Measurements from ENCODE around the gene PLD6. TPM values are rescaled to one million over a fixed set of nuclear protein-coding genes. Genes with fewer than 3 reads are reported as not detected.

The PLD6 gene
- total RNA-seq, 4 donors from 2014 or later, result 3.1 to 13.7 (median 6.9) TPM

GRCh38 chr17:17223736-17224135, 17.6 kb upstream of the PLD6 start:
- Histone ChIP-seq H3K27ac (replicated peaks in 1 of 4) (no peak overlapping the region), H3K27me3 (no peaks in the 10 kb centered on the region), H3K4me3 (no peak overlapping the region), H3K36me3 (peaks cover 90 to 100% (median 100%) of the 10 kb centered on the region in 4 donors), H3K9me3 (no peaks in the 10 kb centered on the region), H3K4me1 (peaks cover 0 to 11% (median 0%) of the 10 kb centered on the region in 4 donors)
- TF ChIP-seq POLR2A (IDR thresholded peaks at IDR 0.05; ENCODE audit: low read depth) (no peak), EP300 (IDR thresholded peaks at IDR 0.05) (no peak), CTCF (IDR thresholded peaks at IDR 0.05) (no peak), POLR2AphosphoS5 (IDR thresholded peaks at IDR 0.05) (no peak)
- DNase-seq (ENCODE audit: extremely low spot score), result no peak
- WGBS, result 91% methylated on average over 13 of the region's 16 CpGs
- intact Hi-C loops (cut with DNase I), result no loop called here

- intact Hi-C loops (cut with DNase I), result no loop called here
- H3K27me3 ChIP-seq, result no peaks in the 10 kb centered on the region
- DNase-seq (ENCODE audit: extremely low spot score), result no peak
- no peak overlapping the region for H3K27ac ChIP-seq (replicated peaks in 1 of 4)
- no peak overlapping the region for H3K4me3 ChIP-seq
- peaks cover 86 to 100% (median 100%) of the 10 kb centered on the region in 4 donors for H3K36me3 ChIP-seq
- 91% methylated on average over 22 of the region's 22 CpGs for WGBS
- H3K9me3 ChIP-seq, result no peaks in the 10 kb centered on the region
- no peaks in the 10 kb centered on the region for H3K4me1 ChIP-seq
- no peak for TF ChIP-seq CTCF (IDR thresholded peaks at IDR 0.05)
These were observed 15.2 kb upstream of the PLD6 start for GRCh38 chr17:17221329-17221728.

GRCh38 chr17:17220529-17220928, 14.4 kb upstream of the PLD6 start:
- no peak for DNase-seq (ENCODE audit: extremely low spot score)
- TF ChIP-seq EP300 (IDR thresholded peaks at IDR 0.05), result no peak
- no peak for TF ChIP-seq POLR2AphosphoS5 (IDR thresholded peaks at IDR 0.05)
- no peak for TF ChIP-seq CTCF (IDR thresholded peaks at IDR 0.05)
- no peak for TF ChIP-seq POLR2A (IDR thresholded peaks at IDR 0.05; ENCODE audit: low read depth)
- Histone ChIP-seq H3K36me3 (peaks cover 85 to 100% (median 100%) of the 10 kb centered on the region in 4 donors), H3K27me3 (no peaks in the 10 kb centered on the region), H3K4me1 (no peaks in the 10 kb centered on the region), H3K4me3 (no peak overlapping the region), H3K27ac (replicated peaks in 1 of 4) (no peak overlapping the region), H3K9me3 (no peaks in the 10 kb centered on the region)
- WGBS, result 84% methylated on average over 6 of the region's 8 CpGs
- intact Hi-C loops (cut with DNase I), result no loop called here

GRCh38 chr17:17217995-17218394, 11.9 kb upstream of the PLD6 start:
- H3K27ac ChIP-seq (replicated peaks in 1 of 4), result no peak overlapping the region
- no peaks in the 10 kb centered on the region for H3K27me3 ChIP-seq
- intact Hi-C loops (cut with DNase I), result no loop called here
- DNase-seq (ENCODE audit: extremely low spot score), result no peak
- no peak overlapping the region for H3K4me3 ChIP-seq
- 76% methylated on average over 3 of the region's 3 CpGs for WGBS
- no peaks in the 10 kb centered on the region for H3K9me3 ChIP-seq
- H3K4me1 ChIP-seq, result peaks cover 0 to 7% (median 3%) of the 10 kb centered on the region in 4 donors
- H3K36me3 ChIP-seq, result peaks cover 83 to 100% (median 100%) of the 10 kb centered on the region in 4 donors
- TF ChIP-seq POLR2AphosphoS5 (IDR thresholded peaks at IDR 0.05) (no peak), POLR2A (IDR thresholded peaks at IDR 0.05; ENCODE audit: low read depth) (no peak), EP300 (IDR thresholded peaks at IDR 0.05) (no peak), CTCF (IDR thresholded peaks at IDR 0.05) (no peak)

- H3K9me3 ChIP-seq, result no peaks in the 10 kb centered on the region
- no peak overlapping the region for H3K4me3 ChIP-seq
- no peaks in the 10 kb centered on the region for H3K27me3 ChIP-seq
- H3K27ac ChIP-seq (replicated peaks in 1 of 4), result no peak overlapping the region
- H3K4me1 ChIP-seq, result peaks cover 0 to 7% (median 3%) of the 10 kb centered on the region in 4 donors
- no peak for DNase-seq (ENCODE audit: extremely low spot score)
- no peak for TF ChIP-seq POLR2A (IDR thresholded peaks at IDR 0.05; ENCODE audit: low read depth)
- no peak for TF ChIP-seq EP300 (IDR thresholded peaks at IDR 0.05)
- no peak for TF ChIP-seq CTCF (IDR thresholded peaks at IDR 0.05)
- TF ChIP-seq POLR2AphosphoS5 (IDR thresholded peaks at IDR 0.05), result no peak
- 93% methylated on average over 15 of the region's 16 CpGs for WGBS
- H3K36me3 ChIP-seq, result peaks cover 77 to 100% (median 96%) of the 10 kb centered on the region in 4 donors
- intact Hi-C loops (cut with DNase I), result no loop called here
These were observed 10.6 kb upstream of the PLD6 start for GRCh38 chr17:17216776-17217175.
